ENCODE data around the gene UBL7.

- TF ChIP-seq TAF1 (IDR thresholded peaks at IDR 0.05; ENCODE audit: borderline replicate concordance, insufficient read depth, low read length) (no peak), POLR2AphosphoS5 (IDR thresholded peaks at IDR 0.05; ENCODE audit: low read depth, low read length) (no peak), REST (IDR thresholded peaks at IDR 0.05; ENCODE audit: insufficient read depth in 1 of 2, low read depth in 2 of 2, low read length in 2 of 2) (no peak)
Measured at GRCh38 chr15:74468341-74469032, 7.5 kb upstream of the UBL7 start.
